H54 (cell line): ENCODE measurements around the gene ABCD3.

Source experiments
- DNase-seq: peaks from one replicate; pipeline ENCODE4 v3.0.0; 2011; ENCODE audit warnings: low spot score, mixed read lengths; ENCODE audit not compliant: insufficient read length
- FAIRE-seq: peaks from 3 replicates; lab custom pipeline; 2011; peaks lifted over from hg19 to GRCh38; lab: Jason Lieb, UNC
- POLR2A ChIP-seq: IDR thresholded peaks from 2 replicates; pipeline ENCODE4 v1.6.1; 2011; ENCODE audit warnings: low read depth, mild to moderate bottlenecking, low read length

The ABCD3 gene

GRCh38 chr1:94462606-94463005 is 44.4 kb downstream of the ABCD3 start:
- TF ChIP-seq POLR2A: no peak
- FAIRE-seq (no peak), DNase-seq (no peak)

GRCh38 chr1:94463056-94463764 is 45.0 kb downstream of the ABCD3 start:
- FAIRE-seq (peak; percentile 81), DNase-seq (no peak)
- TF ChIP-seq POLR2A: no peak

- FAIRE-seq (peak; percentile 96), DNase-seq (peak; percentile 9)
- TF ChIP-seq POLR2A: no peak
Observed at GRCh38 chr1:94463765-94464330, 45.7 kb downstream of the ABCD3 start.

- no peak for TF ChIP-seq POLR2A
- FAIRE-seq (no peak), DNase-seq (no peak)
Observed at GRCh38 chr1:94468708-94469107, 50.5 kb downstream of the ABCD3 start.

GRCh38 chr1:94471271-94471670 is 53.1 kb downstream of the ABCD3 start:
- FAIRE-seq (no peak), DNase-seq (no peak)
- no peak for TF ChIP-seq POLR2A

- FAIRE-seq: no peak
- TF ChIP-seq POLR2A: no peak
- no peak for DNase-seq
Observed at GRCh38 chr1:94475232-94475631, 57.0 kb downstream of the ABCD3 start.

- DNase-seq: no peak
- no peak for FAIRE-seq
- no peak for TF ChIP-seq POLR2A
Observed at GRCh38 chr1:94479682-94480081, 61.5 kb downstream of the ABCD3 start.

GRCh38 chr1:94481473-94481933 is 63.3 kb downstream of the ABCD3 start:
- DNase-seq: peak; percentile 23
- FAIRE-seq: peak; percentile 96
- no peak for TF ChIP-seq POLR2A

GRCh38 chr1:94486990-94487389 is 68.8 kb downstream of the ABCD3 start:
- DNase-seq (no peak), FAIRE-seq (no peak)
- no peak for TF ChIP-seq POLR2A

GRCh38 chr1:94490556-94490955 is 72.4 kb downstream of the ABCD3 start:
- FAIRE-seq: peak; percentile 78
- no peak for DNase-seq
- TF ChIP-seq POLR2A: no peak

- DNase-seq: no peak
- FAIRE-seq: peak; percentile 43
- TF ChIP-seq POLR2A: no peak
Observed at GRCh38 chr1:94496076-94496755, 78.0 kb downstream of the ABCD3 start.

- no peak for FAIRE-seq
- TF ChIP-seq POLR2A: no peak
- DNase-seq: no peak
Observed at GRCh38 chr1:94501426-94501825, 83.2 kb downstream of the ABCD3 start.

GRCh38 chr1:94501935-94502334 is 83.7 kb downstream of the ABCD3 start:
- TF ChIP-seq POLR2A: no peak
- DNase-seq (no peak), FAIRE-seq (no peak)

- no peak for TF ChIP-seq POLR2A
- DNase-seq: no peak
- FAIRE-seq: no peak
Observed at GRCh38 chr1:94503153-94503552, 85.0 kb downstream of the ABCD3 start.
